ENCODE measurements around the gene L1CAM.

Gene L1CAM, protein sequence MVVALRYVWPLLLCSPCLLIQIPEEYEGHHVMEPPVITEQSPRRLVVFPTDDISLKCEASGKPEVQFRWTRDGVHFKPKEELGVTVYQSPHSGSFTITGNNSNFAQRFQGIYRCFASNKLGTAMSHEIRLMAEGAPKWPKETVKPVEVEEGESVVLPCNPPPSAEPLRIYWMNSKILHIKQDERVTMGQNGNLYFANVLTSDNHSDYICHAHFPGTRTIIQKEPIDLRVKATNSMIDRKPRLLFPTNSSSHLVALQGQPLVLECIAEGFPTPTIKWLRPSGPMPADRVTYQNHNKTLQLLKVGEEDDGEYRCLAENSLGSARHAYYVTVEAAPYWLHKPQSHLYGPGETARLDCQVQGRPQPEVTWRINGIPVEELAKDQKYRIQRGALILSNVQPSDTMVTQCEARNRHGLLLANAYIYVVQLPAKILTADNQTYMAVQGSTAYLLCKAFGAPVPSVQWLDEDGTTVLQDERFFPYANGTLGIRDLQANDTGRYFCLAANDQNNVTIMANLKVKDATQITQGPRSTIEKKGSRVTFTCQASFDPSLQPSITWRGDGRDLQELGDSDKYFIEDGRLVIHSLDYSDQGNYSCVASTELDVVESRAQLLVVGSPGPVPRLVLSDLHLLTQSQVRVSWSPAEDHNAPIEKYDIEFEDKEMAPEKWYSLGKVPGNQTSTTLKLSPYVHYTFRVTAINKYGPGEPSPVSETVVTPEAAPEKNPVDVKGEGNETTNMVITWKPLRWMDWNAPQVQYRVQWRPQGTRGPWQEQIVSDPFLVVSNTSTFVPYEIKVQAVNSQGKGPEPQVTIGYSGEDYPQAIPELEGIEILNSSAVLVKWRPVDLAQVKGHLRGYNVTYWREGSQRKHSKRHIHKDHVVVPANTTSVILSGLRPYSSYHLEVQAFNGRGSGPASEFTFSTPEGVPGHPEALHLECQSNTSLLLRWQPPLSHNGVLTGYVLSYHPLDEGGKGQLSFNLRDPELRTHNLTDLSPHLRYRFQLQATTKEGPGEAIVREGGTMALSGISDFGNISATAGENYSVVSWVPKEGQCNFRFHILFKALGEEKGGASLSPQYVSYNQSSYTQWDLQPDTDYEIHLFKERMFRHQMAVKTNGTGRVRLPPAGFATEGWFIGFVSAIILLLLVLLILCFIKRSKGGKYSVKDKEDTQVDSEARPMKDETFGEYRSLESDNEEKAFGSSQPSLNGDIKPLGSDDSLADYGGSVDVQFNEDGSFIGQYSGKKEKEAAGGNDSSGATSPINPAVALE

GRCh38 chrX:153885968-153886903, at the start of gene L1CAM:
Gene L1CAM (minus strand): TSS chrX:153886173. CDS start chrX:153875836, 10,337 bp downstream.
- peak; percentile 48 for DNase-seq

- DNase-seq = no peak
Observed at GRCh38 chrX:153935326-153935851, 49.4 kb upstream of the L1CAM start.

- peak; percentile 59 for DNase-seq
Observed at GRCh38 chrX:153934762-153935325, 48.9 kb upstream of the L1CAM start, which contains the start of gene NAA10. Gene NAA10 (minus strand): TSS chrX:153935037. CDS start chrX:153934904, 133 bp downstream.

DNA sequence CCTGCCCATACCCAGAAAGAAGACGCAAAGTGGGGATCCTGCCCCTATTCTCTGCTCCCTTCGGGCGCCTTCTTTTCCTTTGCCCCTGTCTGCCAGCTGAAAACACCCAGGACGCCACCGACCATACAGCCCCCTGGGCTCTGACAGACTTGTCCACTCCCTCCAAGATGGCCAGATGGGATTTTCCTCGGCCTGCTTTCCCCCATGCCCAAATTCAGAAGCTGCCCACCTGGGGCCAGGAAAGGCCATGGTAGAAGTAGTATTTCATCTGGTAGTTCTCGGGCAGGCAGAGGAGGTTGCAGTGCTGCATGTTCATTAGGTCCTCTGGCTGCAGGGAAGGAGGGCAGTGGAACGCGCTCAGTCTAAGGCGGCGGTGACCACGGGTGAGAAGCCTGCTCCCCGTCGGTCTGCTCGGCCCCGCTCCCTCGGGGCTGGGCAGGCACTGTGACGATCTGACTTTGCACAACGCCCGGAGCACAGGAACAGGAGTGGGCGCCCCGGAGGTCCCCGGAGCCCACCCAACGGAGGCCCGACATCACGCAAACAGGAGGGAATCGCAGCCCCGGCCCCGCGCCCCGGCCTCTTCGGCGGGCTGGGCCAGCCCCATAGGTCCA, 48.3 kb upstream of the L1CAM start:
- DNase-seq = no peak

- no peak for DNase-seq
Observed at GRCh38 chrX:153933748-153934147, 47.8 kb upstream of the L1CAM start.

- DNase-seq = no peak
Observed at GRCh38 chrX:153932220-153932915, 46.4 kb upstream of the L1CAM start.

DNA sequence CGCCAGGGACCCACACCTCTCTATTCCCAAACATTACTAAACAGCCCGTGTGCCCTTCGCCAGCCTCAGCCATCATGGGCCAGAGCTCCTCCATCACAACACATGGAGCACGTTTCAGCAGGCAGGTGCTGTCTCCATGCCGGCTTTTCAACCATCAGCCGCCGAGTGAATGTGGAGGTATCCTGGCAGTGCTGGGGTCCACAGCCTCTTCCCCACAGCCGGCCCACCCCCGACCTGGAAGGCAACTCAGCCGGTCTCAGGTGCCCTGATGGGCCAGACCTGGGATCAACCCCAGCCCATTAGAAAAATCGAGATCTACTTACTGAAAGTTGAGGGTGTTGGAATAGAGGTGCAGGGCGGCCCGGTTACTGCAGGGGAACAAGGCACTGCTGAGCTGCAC, 45.8 kb upstream of the L1CAM start:
- DNase-seq = no peak

- no peak for DNase-seq
Observed at GRCh38 chrX:153931151-153931550, 45.2 kb upstream of the L1CAM start.

DNA sequence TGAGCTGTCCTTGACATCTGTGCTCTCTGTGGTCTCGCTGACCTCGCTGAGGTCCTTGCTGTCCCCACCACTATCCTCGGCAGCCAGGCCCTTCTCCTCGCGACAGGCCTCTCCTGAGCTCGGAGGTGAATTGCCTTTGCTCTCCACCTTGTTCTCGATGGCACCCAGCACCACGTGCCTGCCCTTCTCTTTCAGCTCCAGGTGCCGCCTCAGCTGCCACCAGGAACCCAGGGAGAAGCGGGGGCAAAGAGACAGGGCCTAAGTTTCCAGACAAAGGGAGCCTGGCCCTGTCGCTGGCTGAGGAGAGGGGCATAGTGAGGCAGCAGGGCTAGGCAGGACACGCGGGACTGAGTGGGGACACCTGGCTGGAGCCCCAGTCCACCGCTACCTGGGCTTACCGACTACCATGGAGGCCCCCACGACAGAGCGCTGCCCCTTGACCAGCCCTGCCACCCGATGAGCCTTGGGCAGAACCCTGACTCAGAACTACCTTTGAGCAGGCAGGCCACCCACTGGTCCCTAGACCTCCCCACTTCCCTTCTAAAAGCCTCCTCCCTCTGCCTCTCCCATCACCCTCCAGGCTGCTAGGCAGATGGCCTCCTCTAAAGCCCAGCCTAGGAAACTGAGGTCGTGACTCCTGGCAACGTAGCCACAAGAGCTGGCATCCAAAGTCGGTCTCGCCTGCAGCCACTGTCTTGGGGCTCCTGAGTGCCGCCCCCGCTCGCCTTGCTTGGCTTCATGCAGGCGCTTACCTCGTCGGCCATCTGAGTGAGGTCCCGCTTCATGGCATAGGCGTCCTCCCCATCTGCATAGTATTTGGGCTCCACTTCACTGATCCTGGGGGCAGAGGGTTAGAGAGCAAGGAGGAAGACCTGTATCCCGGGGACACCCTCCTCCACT, 44.3 kb upstream of the L1CAM start:
- DNase-seq = no peak

DNA sequence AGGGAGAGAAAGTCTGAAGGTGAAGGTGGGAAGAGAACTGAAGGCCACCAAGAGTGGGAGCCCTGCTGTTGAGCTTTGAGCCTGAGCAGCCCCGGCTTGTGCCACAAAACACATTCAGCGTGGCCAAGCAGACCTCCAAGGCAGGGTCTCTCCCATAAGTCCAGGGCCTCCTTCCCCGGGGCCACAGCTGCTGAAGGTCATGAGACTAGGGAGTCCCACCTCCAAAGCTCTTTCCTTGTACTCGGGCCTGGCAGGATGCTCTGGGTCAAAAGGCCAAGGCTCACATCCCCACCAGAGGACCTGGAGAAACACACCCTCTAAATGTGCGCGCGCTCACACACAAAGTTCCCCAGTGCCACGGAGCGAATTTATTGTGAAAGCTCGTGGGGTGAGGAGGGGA, 43.6 kb upstream of the L1CAM start:
- DNase-seq = no peak

GRCh38 chrX:153928846-153929245, 42.9 kb upstream of the L1CAM start:
- no peak for DNase-seq

DNA sequence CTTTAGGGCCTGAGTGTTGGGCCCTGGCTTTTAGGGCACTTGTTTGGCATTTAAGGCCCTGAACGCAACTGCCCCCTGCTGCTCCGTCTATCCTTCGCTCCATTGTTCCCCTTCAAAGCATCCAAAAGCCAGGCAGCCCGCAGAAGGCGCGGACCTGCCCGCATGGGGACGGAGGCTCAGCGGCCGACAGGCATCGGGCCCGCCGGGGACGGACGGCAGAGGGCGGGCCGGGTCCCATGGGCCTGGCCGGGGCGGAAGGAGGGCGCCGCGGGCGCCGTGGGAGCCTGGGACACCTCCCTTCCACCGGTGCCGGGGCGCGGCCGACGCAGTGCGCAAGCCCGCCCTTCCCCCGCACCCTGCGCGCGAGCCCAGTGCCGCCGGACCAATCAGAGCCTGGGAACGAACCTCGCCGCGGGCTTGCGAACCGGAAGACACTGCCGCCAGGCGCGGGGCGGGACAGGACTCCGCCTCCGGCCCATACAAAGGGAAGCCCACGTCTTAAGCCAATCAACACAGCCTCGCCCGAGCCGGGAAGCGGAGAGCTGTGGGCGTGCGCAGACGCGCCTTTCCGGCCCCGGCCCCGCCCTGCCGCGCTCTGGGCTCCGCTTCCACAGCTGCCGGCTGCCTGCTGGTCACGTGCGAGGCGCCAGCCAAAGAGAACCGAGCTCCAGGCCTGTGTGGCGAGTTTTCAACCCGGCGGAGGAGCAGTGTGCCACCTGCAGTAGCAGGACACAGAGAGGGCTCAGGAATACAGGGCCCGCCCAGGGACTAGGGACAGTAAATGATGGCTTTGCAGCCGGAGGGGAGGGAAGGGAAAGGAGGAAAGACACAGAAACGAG, 42.2 kb upstream of the L1CAM start:
- DNase-seq = peak; percentile 91

GRCh38 chrX:153927672-153927921, 41.6 kb upstream of the L1CAM start:
- no peak for DNase-seq

DNA sequence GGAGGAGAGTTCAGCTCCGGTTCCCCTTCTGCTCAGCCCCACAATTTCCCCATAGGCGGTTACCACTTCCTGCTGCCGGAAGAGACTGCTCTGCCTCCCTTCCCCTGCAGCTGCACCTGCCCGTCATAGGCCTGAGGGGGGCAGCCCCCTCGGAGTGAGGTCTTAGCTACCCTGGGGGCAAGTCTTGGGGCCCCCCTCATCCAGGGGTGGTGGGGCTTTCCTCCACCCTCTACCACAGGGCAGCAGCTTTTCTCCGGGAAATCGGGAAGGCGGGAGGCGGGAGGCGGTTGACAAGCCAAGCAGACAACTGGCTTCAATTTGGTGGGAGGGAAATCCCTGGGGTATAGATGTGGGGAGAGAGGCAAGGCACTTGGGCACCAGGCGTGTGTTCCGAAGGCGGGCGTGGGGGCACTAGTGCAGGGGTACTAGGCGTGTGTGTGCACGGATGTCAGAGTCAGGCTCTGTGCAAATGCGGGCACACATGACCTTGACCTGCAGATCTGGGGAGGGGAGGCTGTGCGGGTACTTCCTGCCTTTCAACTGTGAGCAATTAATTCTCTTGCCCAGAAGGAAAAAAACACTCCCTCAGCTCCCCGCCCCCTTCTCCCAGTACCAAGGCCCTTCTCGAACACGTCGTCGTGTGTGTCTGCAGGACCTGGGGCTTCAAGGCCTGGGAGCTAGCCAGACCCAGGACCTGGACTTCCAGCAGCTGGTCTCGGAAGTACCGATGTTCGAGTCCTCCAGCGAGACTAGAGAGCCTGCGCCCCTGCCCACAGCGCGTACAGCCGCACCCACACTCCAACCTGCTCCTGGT, 41.1 kb upstream of the L1CAM start:
- DNase-seq = peak; percentile 57

- DNase-seq = no peak
Observed at GRCh38 chrX:153926552-153926857, 40.5 kb upstream of the L1CAM start.

DNA sequence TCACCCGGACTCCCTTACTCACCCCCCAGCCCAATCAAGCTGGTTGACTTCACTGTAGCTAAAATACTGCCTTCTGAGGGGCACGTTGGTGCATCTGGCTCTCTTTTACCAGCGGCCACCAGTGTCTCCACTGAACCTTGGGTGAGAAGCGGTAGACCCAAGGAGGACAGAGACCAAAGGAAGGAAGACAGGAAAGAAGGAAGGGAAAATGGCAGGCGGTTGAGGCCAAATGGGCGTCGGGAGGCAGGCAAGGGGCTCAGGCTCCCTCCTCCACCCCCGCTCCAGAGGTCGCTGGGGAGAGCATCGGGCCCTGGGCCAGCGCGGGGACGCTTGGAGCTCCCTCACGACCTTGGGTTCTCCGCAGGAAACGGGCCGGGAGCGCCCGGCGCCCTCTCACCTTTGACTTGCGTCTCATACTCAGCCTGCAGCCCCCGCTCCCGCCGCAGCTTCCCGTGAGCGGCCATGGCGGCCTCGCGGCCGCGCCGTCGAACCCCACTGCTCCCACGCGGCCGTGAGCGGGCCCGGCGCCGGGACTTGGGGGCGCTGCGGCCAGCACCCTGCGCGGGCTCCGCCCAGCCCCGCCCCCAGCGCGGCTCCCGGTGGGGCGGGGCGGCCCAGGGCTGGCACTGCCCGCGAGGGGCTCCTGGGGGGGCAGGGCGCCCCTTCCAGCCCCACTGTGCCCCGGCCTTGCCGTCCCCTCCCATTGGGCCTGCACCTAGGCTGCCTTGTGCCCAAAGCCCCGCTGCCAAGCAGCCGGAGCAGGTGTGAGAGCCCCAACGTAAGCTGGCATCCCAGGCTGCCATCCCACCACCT, 40.0 kb upstream of the L1CAM start, which contains the start of gene ARHGAP4:
Gene ARHGAP4 (minus strand): TSS at position 526 of the 813 bp plus-strand sequence. CDS start 62 bp downstream, at position 464.
- peak; percentile 22 for DNase-seq

DNA sequence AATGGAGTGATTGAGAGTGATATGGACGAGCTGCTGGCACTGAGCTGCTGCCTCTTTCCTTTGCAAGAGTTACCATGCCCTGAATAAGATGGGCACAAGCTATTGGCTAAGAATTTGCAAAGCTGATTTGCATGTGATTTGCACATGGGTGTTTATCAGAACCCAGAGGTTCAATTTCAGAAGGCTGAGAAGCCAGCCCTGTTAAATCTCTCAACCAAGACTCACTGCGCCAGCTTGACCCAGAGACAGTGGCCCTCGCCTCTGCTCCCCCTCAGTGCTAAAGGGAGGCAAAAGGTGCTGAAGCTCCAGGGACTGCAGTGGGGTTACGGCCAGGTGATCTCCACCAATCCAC, 39.4 kb upstream of the L1CAM start:
- no peak for DNase-seq
